GM18951 (cell line): ENCODE measurements around the gene SEL1L2.

Experiments used
- POLR2A ChIP-seq: IDR thresholded peaks from 4 replicates; pipeline ENCODE4 v1.6.1; 2011; ENCODE audit warnings: mild to moderate bottlenecking; ENCODE audit not compliant: insufficient read length, insufficient read depth; ENCODE audit errors: extremely low read depth
- in situ Hi-C: fragments of 300-500 bp; cut with MboI; formaldehyde crosslinking; loops from one replicate; pipeline ENCODE4 v1.12.0; 2022; ENCODE audit warnings: low sequenced_read_pairs, mixed read lengths, inconsistent platforms; ENCODE audit not compliant: unreplicated experiment

Gene SEL1L2

DNA sequence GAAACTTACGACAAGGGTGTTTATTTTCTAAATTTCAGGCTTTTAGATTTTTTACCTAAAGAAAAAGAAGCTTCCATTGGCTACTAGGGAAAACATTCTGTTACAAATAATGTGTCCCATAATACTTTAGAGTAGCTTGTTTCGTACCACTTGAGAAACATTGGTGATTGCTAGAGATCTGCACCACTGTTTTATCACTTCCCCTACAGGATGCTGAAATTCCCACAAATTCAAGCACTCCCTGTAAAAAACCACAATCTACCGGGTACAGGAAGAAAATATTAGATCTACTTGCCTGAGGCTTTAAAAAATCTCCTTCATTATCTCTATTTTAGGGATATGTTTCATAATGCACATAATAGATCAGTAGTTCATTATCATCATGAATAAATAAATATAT is 29.9 kb downstream of the SEL1L2 start:
- TF ChIP-seq POLR2A, result no peak
- in situ Hi-C loops, result no loop called here

DNA sequence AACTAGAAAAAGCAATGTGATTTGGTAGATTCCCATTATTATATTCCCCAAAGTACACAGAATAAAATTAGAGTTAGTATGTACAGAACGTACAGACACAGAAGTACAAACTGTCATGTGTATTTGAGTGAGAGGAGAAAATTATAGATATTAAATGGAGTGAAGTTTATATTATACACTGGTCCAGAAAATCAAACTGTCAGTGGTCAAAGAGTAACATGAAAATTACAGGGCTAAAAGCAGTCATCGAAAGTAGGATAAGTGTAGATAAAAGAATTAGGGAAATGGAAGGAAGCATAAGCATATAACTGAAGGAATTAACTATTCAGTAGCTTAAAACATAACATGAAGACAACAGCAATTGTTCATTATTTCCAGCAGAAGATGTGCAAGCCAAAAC is 30.3 kb downstream of the SEL1L2 start:
- no peak for TF ChIP-seq POLR2A
- in situ Hi-C loops, result no loop called here

DNA sequence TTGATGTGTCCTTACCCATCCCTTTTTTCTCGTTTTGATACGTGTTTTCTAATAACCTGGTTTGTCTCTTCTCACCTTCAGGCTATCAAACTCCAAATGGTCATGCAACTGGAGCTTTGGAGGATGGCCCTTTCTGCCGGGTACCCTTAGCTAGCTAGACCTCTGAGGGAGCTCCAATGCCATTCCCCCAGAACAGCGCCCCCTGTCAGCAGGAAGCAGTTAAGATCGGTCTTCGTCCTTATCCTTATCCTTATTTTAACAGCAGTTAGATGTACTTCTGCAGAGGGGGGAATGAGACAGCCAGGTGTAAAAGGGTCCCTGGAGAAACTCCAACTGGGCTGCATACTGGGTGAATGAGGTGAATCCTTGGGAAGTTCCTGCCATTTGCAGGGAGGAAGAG is 37.2 kb downstream of the SEL1L2 start:
- no peak for TF ChIP-seq POLR2A
- in situ Hi-C loops, result no loop called here

GRCh38 chr20:13947719-13948118 is 42.7 kb downstream of the SEL1L2 start:
- no peak for TF ChIP-seq POLR2A
- in situ Hi-C loops, result no loop called here

DNA sequence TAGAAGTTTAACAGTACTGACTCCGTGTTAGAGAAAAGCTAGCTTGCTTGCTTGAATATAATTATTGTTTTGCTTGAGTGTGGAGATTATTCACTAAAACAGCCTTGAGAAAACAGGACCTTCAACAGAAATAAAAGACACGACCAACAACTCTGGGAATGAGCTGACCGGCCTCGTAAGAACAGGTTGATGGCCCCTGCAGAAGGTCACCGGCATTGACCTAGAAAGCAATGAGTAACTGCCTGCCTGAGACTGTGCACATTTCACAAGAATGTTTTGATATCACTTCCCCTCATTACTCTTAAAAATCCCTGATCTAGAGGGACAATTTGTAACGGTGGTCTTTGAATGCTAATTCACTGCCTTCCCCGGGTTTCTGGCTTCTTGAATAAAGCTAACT is 49.4 kb downstream of the SEL1L2 start:
- no peak for TF ChIP-seq POLR2A
- in situ Hi-C loops, result no loop called here

- in situ Hi-C loops, result no loop called here
- no peak for TF ChIP-seq POLR2A
Observed at GRCh38 chr20:13936781-13937576, 53.4 kb downstream of the SEL1L2 start.

- no peak for TF ChIP-seq POLR2A
- in situ Hi-C loops, result no loop called here
Observed at GRCh38 chr20:13934992-13935894, 55.2 kb downstream of the SEL1L2 start.

DNA sequence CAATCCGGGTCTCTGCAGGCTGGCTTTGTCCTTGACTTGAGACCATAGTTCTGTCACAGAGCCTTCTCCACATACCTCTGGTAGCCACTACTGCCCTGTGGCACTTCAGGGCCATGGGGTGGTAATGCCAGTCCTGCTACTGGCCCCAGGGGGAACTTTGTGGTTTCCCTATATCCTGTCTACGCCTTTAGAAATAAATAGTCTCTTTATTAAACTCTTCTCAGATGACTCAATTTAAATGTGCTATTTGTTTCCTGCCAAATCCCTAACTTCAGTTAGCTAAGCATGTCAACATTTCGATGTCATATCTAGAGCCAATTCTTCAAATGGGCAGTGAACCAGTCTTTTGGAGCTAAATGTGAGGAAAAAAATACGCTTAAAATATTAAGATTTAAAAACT is 60.1 kb downstream of the SEL1L2 start:
- in situ Hi-C loops, result no loop called here
- no peak for TF ChIP-seq POLR2A

GRCh38 chr20:13929836-13930235 is 60.6 kb downstream of the SEL1L2 start:
- in situ Hi-C loops, result no loop called here
- no peak for TF ChIP-seq POLR2A

DNA sequence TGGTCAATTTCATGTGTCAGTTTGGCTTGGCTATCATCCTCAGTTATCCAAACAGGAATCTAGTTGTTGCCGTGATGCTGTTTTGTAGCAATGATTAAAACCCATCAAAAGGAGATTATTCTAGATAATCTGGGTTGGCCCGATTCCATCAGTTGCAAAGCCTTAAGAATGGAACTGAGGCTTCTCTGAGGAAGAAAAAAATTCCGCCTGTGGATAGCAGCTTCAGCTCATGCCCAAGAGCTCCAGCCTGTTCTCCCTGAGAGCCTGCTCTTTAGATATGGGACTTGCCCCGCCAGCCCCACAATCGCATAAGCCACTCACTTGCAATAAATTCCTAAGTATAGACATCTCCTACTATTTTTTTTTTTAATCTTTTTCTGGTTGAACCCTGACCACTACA is 61.5 kb downstream of the SEL1L2 start:
- in situ Hi-C loops, result no loop called here
- no peak for TF ChIP-seq POLR2A

DNA sequence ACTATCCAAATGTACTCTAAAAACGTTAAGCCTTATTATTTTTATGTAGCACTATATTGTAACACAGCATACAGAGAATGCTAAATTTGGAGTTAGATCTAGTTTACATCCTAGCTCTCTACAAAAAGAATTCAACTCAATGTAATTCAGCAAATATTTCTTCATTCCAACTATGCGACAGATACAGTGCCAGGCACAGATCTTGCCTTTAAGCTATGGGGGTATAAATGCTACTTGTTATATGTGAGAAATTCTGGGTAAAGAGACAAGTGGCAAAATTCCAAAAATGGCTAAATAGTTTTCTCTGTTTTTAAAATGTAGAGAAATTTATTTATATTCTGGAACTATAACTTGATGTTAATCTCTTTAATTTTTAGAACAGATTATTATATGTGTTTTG is 63.2 kb downstream of the SEL1L2 start:
- TF ChIP-seq POLR2A, result no peak
- in situ Hi-C loops, result no loop called here

- TF ChIP-seq POLR2A, result no peak
- in situ Hi-C loops, result no loop called here
Observed at GRCh38 chr20:13922241-13922640, 68.2 kb downstream of the SEL1L2 start.

GRCh38 chr20:13915284-13915683 is 75.1 kb downstream of the SEL1L2 start:
- in situ Hi-C loops, result no loop called here
- no peak for TF ChIP-seq POLR2A

GRCh38 chr20:13913572-13913971 is 76.8 kb downstream of the SEL1L2 start:
- in situ Hi-C loops, result no loop called here
- no peak for TF ChIP-seq POLR2A
